OCI-LY1 (cell line): ENCODE measurements around the gene TATDN2.

ENCODE experiments used
- H2AFZ ChIP-seq: fragments of 200-600 bp; sonication (generic), shearing (Covaris generic); 2 replicates; pipeline ENCODE4 v1.6.0; 2014; ENCODE audit warnings: antibody characterized with exemption, mild to moderate bottlenecking, low read length
- H3F3A ChIP-seq: fragments of 200-600 bp; sonication (generic), shearing (Covaris generic); 2 replicates; pipeline ENCODE4 v1.6.0; 2014; ENCODE audit warnings: mild to moderate bottlenecking, antibody characterized with exemption, low read length, moderate library complexity; ENCODE audit not compliant: insufficient read depth
- H3K27ac ChIP-seq: fragments of 200-600 bp; sonication (generic); 2 replicates; pipeline ENCODE4 v1.5.1; 2014; ENCODE audit warnings: low read length, mixed run types, mild to moderate bottlenecking, low read depth; ENCODE audit not compliant: poor library complexity, severe bottlenecking
- H3K27me3 ChIP-seq: fragments of 200-600 bp; sonication (generic); 2 replicates; pipeline ENCODE4 v1.6.0; 2014; ENCODE audit warnings: antibody characterized with exemption, mild to moderate bottlenecking, low read length, moderate library complexity; ENCODE audit not compliant: insufficient read depth
- H3K36me3 ChIP-seq: fragments of 200-600 bp; sonication (generic); 2 replicates; pipeline ENCODE4 v1.6.1; 2014; ENCODE audit warnings: mild to moderate bottlenecking, antibody characterized with exemption, low read length, moderate library complexity, mixed read lengths; ENCODE audit not compliant: insufficient read depth
- H3K4me1 ChIP-seq: fragments of 200-600 bp; sonication (generic); 2 replicates; pipeline ENCODE4 v1.5.1; 2014; ENCODE audit warnings: mild to moderate bottlenecking, low read length, moderate library complexity; ENCODE audit not compliant: insufficient read depth, severe bottlenecking
- H3K4me2 ChIP-seq: fragments of 200-600 bp; sonication (generic), shearing (Covaris generic); 2 replicates; pipeline ENCODE4 v1.6.1; 2014; ENCODE audit warnings: low read length
- H3K4me3 ChIP-seq: fragments of 200-600 bp; sonication (generic); 2 replicates; pipeline ENCODE4 v1.5.1; 2014; ENCODE audit warnings: low read length, low read depth, mild to moderate bottlenecking, mixed read lengths; ENCODE audit not compliant: poor library complexity, severe bottlenecking
- H3K79me2 ChIP-seq: fragments of 200-600 bp; shearing (Covaris generic); 2 replicates; pipeline ENCODE4 v1.6.1; 2016; ENCODE audit warnings: mixed run types, low read length, mixed read lengths; ENCODE audit not compliant: insufficient read depth
- H3K9ac ChIP-seq: fragments of 200-600 bp; sonication (generic), shearing (Covaris generic); 2 replicates; pipeline ENCODE4 v1.6.1; 2014; ENCODE audit warnings: mild to moderate bottlenecking, low read length, mixed read lengths
- H3K9me2 ChIP-seq: fragments of 200-600 bp; sonication (generic), shearing (Covaris generic); 2 replicates; pipeline ENCODE4 v1.6.1; 2014; ENCODE audit warnings: low read depth, mild to moderate bottlenecking, low read length, mixed read lengths
- H3K9me3 ChIP-seq: fragments of 200-600 bp; shearing (Covaris generic); 2 replicates; pipeline ENCODE4 v1.6.1; 2014; ENCODE audit warnings: low read length, mixed read lengths
- H4K20me1 ChIP-seq: fragments of 200-600 bp; sonication (generic), shearing (Covaris generic); 2 replicates; pipeline ENCODE4 v1.6.0; 2016; ENCODE audit warnings: mild to moderate bottlenecking, low read length; ENCODE audit not compliant: insufficient read depth
- EZH2 ChIP-seq: fragments of 200-600 bp; sonication (generic), shearing (Covaris generic); IDR thresholded peaks from 2 replicates; pipeline ENCODE4 v1.8.0; 2017; ENCODE audit warnings: borderline replicate concordance, mixed run types, mild to moderate bottlenecking, antibody characterized with exemption, low read length, moderate library complexity, mixed read lengths
- TF ChIP-seq, protein P1 (sequence below): fragments of 200-600 bp; sonication (generic), shearing (Covaris generic); IDR thresholded peaks from 2 replicates; pipeline ENCODE4 v1.5.1; 2017; ENCODE audit warnings: mild to moderate bottlenecking, antibody characterized with exemption, low read length, moderate library complexity, mixed read lengths

TATDN2 gene

DNA sequence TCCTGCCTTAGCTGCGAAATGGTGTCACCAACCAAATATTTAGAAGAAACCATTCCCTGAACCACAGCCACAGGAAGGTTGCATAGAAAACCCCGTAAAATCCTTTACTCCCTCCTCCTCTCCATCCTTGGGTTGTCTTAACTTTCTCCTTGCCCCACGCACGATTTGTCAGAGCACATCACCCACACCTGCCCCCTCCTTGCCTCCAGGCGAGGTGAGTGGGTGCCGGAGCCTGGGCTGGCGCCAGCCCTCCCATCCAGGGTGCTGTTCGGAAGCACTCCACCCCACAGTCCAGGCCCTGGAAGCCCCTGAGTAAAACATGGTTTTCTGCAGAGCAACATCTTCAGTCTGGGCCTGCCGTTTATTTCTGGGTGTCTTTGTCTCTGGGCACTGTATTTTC lies 40.8 kb downstream of the TATDN2 start:
- Histone ChIP-seq H3K9me2 (no peaks in the 10 kb centered on the region), H3K79me2 (no peaks in the 10 kb centered on the region), H3K27ac (no peak overlapping the region), H3K4me1 (peaks cover 26% of the 10 kb centered on the region), H3K36me3 (peaks cover 34% of the 10 kb centered on the region; the same call in 1 of the 2 replicates), H3K9ac (no peak overlapping the region), H3K4me3 (no peak overlapping the region), H3F3A (no peaks in the 10 kb centered on the region), H4K20me1 (no peaks in the 10 kb centered on the region), H3K9me3 (no peaks in the 10 kb centered on the region), H3K4me2 (no peak overlapping the region), H2AFZ (no peak overlapping the region), H3K27me3 (no peaks in the 10 kb centered on the region)
- TF ChIP-seq EZH2, result no peak
- TF ChIP-seq, protein P1, sequence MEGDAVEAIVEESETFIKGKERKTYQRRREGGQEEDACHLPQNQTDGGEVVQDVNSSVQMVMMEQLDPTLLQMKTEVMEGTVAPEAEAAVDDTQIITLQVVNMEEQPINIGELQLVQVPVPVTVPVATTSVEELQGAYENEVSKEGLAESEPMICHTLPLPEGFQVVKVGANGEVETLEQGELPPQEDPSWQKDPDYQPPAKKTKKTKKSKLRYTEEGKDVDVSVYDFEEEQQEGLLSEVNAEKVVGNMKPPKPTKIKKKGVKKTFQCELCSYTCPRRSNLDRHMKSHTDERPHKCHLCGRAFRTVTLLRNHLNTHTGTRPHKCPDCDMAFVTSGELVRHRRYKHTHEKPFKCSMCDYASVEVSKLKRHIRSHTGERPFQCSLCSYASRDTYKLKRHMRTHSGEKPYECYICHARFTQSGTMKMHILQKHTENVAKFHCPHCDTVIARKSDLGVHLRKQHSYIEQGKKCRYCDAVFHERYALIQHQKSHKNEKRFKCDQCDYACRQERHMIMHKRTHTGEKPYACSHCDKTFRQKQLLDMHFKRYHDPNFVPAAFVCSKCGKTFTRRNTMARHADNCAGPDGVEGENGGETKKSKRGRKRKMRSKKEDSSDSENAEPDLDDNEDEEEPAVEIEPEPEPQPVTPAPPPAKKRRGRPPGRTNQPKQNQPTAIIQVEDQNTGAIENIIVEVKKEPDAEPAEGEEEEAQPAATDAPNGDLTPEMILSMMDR, result no peak

DNA sequence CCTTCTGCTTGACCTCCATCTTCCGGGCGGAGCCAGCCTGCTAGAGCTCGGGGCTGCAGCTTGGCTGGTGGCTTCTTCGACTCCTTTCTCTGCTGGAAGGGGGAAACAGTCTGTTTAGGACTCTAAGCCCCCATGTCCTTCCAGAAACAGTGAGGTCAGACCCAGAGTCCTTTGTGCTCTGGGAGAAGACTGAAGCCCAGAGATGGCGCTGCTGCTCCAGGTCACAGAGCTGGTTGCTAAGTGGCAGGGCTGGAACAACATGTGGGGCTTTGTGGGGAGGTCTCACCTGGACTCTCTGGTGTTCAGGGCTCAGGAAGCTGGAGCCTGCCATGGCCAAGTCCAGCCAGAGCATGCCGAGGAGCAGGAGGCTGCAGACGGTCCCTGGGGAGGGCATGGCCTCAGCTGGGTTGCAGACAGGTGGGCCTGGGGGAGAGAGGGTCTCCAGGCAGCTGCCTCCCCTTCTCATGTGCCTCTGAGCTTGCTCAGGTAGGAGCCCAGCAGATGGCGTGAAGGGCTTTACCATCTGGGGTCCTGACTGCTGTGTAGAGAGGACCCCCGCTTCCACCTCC lies 41.6 kb downstream of the TATDN2 start:
- no peak overlapping the region for H3K27ac ChIP-seq
- no peak overlapping the region for H3K4me3 ChIP-seq
- H3K4me1 ChIP-seq, result peaks cover 18% of the 10 kb centered on the region
- H3K27me3 ChIP-seq, result no peaks in the 10 kb centered on the region
- no peak overlapping the region for H3K4me2 ChIP-seq
- TF ChIP-seq, protein P1, result no peak
- TF ChIP-seq EZH2, result no peak
- no peak overlapping the region for H3K9ac ChIP-seq
- H3F3A ChIP-seq, result no peaks in the 10 kb centered on the region
- no peak overlapping the region for H2AFZ ChIP-seq
- no peaks in the 10 kb centered on the region for H3K79me2 ChIP-seq
- H3K9me2 ChIP-seq, result no peaks in the 10 kb centered on the region
- H4K20me1 ChIP-seq, result no peaks in the 10 kb centered on the region
- H3K36me3 ChIP-seq, result peaks cover 38% of the 10 kb centered on the region; the same call in 1 of the 2 replicates
- no peaks in the 10 kb centered on the region for H3K9me3 ChIP-seq

GRCh38 chr3:10290481-10291176 lies 42.4 kb downstream of the TATDN2 start:
- Histone ChIP-seq H3F3A (no peaks in the 10 kb centered on the region), H3K79me2 (no peaks in the 10 kb centered on the region), H3K9me2 (no peaks in the 10 kb centered on the region), H2AFZ (no peak overlapping the region), H3K27ac (no peak overlapping the region), H3K9me3 (no peaks in the 10 kb centered on the region), H4K20me1 (no peaks in the 10 kb centered on the region), H3K4me1 (peaks cover 18% of the 10 kb centered on the region), H3K9ac (no peak overlapping the region), H3K4me2 (no peak overlapping the region), H3K36me3 (peaks cover 44% of the 10 kb centered on the region; the same call in 1 of the 2 replicates), H3K27me3 (no peaks in the 10 kb centered on the region), H3K4me3 (no peak overlapping the region)
- TF ChIP-seq EZH2, result no peak
- TF ChIP-seq, protein P1, result no peak
